Aortic smooth muscle cell (primary cell): ENCODE results near the gene AKR7A3. TPM values are rescaled to one million over a fixed set of nuclear protein-coding genes. Genes with fewer than 3 reads are reported as not detected.

Experiments used
- total RNA-seq: library from RNA; depleted of rRNA; stranded (reverse); fragments of >200 nt; gene quantifications from 2 replicates; pipeline ENCODE4 v1.2.3, GENCODE V29; 2014

The AKR7A3 gene
- 0.50 and 1.6 TPM in 2 replicates for total RNA-seq

DNA sequence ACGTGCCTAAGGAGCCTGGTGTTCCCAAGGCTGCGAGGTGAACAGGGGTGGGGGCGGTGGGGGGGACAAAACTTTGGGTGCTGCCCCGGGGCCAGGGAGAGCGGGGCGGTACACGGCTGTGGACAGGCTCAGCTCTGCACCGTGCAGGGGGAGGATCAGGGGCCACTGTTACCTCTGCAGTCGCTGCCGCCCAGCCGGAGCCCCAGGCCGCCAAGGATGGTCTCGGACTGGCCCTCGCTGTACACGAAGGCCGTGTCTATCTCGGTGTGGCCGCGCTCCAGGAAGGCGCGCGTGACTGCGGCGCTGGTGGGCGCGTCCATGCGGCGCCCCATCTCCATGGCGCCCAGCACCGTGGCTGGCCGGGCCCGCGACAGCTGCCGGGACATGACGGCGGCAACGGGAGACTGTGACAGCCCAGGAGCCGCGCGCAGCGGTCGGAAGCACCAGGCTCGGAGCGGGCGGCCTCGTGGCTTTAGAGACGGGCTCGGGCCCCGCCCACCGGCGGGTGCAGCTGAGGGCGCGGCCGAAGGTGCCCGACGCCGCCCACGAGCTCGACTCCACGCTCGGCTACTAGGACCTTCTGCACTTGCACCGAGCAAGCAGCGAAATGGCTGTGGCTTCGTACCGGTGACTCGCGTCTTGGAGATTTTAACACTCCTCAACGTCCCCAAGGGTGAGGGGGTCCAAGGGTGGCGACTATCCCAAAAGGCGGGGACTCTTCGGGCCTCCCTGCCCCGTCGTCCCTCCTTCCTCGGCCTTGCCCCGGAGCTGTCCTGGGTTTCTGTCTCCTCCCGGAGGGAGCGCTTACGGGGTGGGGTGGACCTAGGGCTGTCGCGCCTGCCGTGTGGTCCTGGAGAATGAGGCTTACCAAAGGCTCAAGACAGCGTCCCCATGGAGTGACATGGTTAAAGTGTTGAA lies at the start of gene AKR7A3:
Gene AKR7A3 (minus strand): TSS at position 447 of the 918 bp plus-strand sequence. CDS start 61 bp downstream, at position 386.

DNA sequence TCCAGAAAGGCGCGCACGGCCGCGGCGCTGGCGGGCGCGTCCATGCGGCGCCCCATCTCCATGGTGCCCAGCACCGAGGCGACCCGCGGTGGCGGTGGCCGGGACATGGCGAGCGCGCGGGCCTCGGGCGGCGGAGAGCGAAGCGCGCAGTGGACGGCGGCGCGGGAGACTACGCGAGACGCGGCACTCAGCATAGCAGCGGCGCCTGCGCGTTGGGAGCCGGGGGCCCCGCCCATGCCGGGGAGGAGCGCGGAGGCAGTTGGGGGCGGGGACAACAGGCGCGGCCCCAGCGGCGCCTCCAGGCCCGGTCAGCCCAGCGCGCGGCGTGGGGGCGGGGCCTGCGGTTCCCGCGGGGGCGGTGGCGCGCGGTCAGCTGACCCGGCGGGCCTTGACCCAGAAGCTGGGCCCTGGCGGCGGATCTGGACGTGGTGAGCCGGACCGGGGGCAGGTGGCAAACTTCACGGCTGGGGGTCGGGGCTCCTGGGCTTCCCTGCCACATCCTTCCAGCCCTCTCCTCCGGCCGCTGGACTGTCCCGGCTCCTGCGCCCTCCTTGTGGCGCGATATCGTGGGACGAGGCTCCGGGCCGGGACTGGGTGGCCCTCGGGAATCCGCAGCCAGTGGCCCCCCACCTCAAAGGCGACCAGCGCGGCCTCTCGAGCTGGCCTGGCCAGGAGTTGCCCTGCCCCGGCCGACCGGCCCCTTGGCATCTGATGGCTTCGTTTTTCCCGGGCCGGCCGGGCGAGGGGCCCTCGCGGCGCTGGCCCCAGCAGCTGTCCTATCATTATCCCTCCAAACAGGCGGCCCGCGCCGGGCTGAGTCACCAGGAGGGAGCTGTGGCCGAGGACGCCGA lies 23.6 kb upstream of the AKR7A3 start, which contains the start of the genes AKR7A2 and SLC66A1:
Gene AKR7A2 (minus strand): TSS at position 214 of the 851 bp plus-strand sequence. CDS start 20 bp downstream, at position 194.
Gene SLC66A1 (plus strand): TSS at position 396 of the 851 bp plus-strand sequence. CDS start 5,352 bp downstream, outside the sequence.

DNA sequence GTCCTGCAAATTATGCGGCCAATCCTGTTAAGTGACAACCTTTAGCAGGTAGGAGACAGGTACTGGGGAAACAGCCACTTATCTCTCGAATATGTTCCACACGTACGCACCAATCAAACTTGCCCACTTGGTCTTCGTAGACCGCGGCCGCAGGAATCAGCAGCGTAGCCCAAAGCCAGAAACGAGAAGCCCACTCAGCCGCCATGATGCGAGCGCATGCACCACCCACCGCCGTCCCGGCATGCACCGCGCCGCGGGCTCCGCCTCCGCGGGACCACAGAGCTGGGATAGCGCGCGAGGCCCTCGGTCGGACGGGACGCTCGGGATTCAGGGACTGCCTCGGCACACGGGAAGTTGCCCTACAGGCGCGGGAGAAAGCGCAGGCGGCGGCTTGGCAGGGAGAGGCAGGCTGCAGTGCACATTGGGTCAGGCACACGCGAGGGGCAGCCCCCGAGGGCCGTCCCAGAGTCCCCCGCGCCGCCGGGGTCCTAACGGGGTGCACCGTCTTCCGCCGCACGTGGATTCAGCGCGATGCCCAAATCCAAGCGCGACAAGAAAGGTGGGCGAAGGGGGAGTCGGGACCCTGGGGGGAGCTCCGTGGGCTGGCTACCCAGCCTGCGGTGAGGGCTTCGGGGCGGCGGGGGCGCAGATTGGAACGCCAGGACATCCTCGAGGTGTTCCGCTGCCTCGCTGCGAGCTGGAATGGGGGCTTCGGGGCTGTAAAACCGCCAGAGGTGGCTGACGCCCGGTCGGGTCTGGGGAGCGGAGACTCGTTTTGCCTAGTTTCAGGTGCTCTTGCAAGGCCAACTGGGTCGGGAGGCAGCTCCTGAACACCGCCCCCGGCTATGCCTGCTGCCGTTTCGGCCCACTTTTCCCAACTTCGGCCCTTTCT lies 37.0 kb downstream of the AKR7A3 start, which contains the start of the genes EMC1 and MRTO4:
Gene EMC1 (minus strand): TSS at position 220 of the 892 bp plus-strand sequence. CDS start 15 bp downstream, at position 205.
Gene MRTO4 (plus strand): TSS at position 501 of the 892 bp plus-strand sequence. CDS start 31 bp downstream, at position 532.

Other genes with a start within 250 kb of the AKR7A3 start
- gene UBR4, start 78.5 kb downstream of the AKR7A3 start, total RNA-seq: 92.6 and 103 TPM in 2 replicates
- 59.6 and 73.9 TPM in 2 replicates for gene EMC1, start 37.2 kb downstream of the AKR7A3 start, total RNA-seq
- 14.5 and 27.5 TPM in 2 replicates for gene MRTO4, start 37.0 kb downstream of the AKR7A3 start, total RNA-seq
- gene AKR7A2, start 23.4 kb upstream of the AKR7A3 start, total RNA-seq: 74.8 and 103 TPM in 2 replicates
- 15.7 and 21.7 TPM in 2 replicates for gene SLC66A1, start 23.6 kb upstream of the AKR7A3 start, total RNA-seq
- 210 and 220 TPM in 2 replicates for gene CAPZB, start 196.8 kb upstream of the AKR7A3 start, total RNA-seq